ENCODE data around the gene HERC6. TPM values are rescaled to one million over a fixed set of nuclear protein-coding genes. Genes with fewer than 3 reads are reported as not detected.

The HERC6 gene
- total RNA-seq, 1 donor from 2014 or later: 12.3 TPM

Other genes with a start within 250 kb of the HERC6 start
- 3.5 TPM for gene ABCG2, start 220.2 kb upstream of the HERC6 start, total RNA-seq
- gene PPM1K, start 94.3 kb upstream of the HERC6 start, total RNA-seq: 24.4 TPM
- 4.1 TPM for gene HERC5, start 78.3 kb downstream of the HERC6 start, total RNA-seq
- 56.7 TPM for gene PYURF, start 144.9 kb downstream of the HERC6 start, total RNA-seq
- gene HERC3, start 213.6 kb downstream of the HERC6 start, total RNA-seq: 41.0 TPM

All from mucosa of gallbladder (tissue), 1 donor.